HepG2 (cell line): Measurements from ENCODE around the gene SPRR3. TPM values are rescaled to one million over a fixed set of nuclear protein-coding genes. Genes with fewer than 3 reads are reported as not detected.

Experiments
- ATAC-seq: fragments of 200-7000 bp; cut with Tn5 transposase; 3 replicates; pipeline ENCODE4 v1.9.1; 2020; ENCODE audit warnings: mild to moderate bottlenecking, moderate library complexity
- Bru-seq: library from RNA; stranded (reverse); fragments of 400-500 nt; gene quantifications from one replicate; lab custom pipeline; 2021; lab: Mats Ljungman, UMichigan
- BruChase-seq, 2 experiments: library from RNA; stranded (reverse); fragments of 400-500 nt; gene quantifications; one replicate each; lab custom pipeline; 2021; lab: Mats Ljungman, UMichigan
- BruUV-seq: library from RNA; stranded (reverse); fragments of 400-500 nt; replicated peaks from 2 replicates; lab custom pipeline; 2021; lab: Mats Ljungman, UMichigan
- CTCF ChIA-PET: fragments of 300-600 bp; formaldehyde crosslinking; extraction: SDS; loops from one replicate; lab custom pipeline; 2021; ENCODE audit warnings: low total read pairs, inconsistent platforms, low intra/inter-chr PET ratio; lab: Yijun Ruan, JAX
- POLR2A ChIA-PET: fragments of 350-600 bp; sonication (Branson Sonifier 250); formaldehyde crosslinking; loops from one replicate; lab custom pipeline; 2020; ENCODE audit warnings: antibody characterized with exemption, inconsistent platforms; lab: Yijun Ruan, JAX
- DNase-seq: peaks from one replicate; pipeline ENCODE4 v3.0.0-alpha.2; 2015; ENCODE audit warnings: low spot score
- FAIRE-seq: peaks from 3 replicates; lab custom pipeline; 2011; peaks lifted over from hg19 to GRCh38; lab: Jason Lieb, UNC
- H2AFZ ChIP-seq: one replicate; pipeline ENCODE4 v1.6.1; 2011; ENCODE audit warnings: low read length, inconsistent platforms
- H3K27ac ChIP-seq: fragments of 300-600 bp; 3 replicates; pipeline ENCODE4 v1.8.0; 2011; ENCODE audit warnings: mixed run types, mild to moderate bottlenecking, mixed read lengths, low read length, inconsistent platforms; ENCODE audit not compliant: insufficient read depth; ENCODE audit errors: extremely low read length
- H3K27me3 ChIP-seq, 2 experiments: fragments of 200-600 bp in 1 of 2; 2 replicates in 1 of 2; 3 replicates in 1 of 2; pipeline versions ENCODE4 v1.6.0 to v1.8.0; 2011; ENCODE audit warnings: low read length in 2 of 2, mild to moderate bottlenecking in 2 of 2, moderate library complexity in 2 of 2, inconsistent platforms in 1 of 2; ENCODE audit not compliant: insufficient read depth in 2 of 2, control insufficient read depth in 1 of 2
- H3K36me3 ChIP-seq, 2 experiments: fragments of 200-600 bp in 1 of 2; replicated peaks in 1 of 2; 2 replicates in 1 of 2; 3 replicates in 1 of 2; pipeline versions ENCODE4 v1.5.1 to v1.8.0; 2011; ENCODE audit warnings: low read length in 2 of 2, inconsistent platforms in 1 of 2; ENCODE audit not compliant: insufficient read depth in 2 of 2, control insufficient read depth in 1 of 2
- H3K4me1 ChIP-seq: 2 replicates; pipeline ENCODE4 v1.5.1; 2012; ENCODE audit warnings: low read length, inconsistent platforms; ENCODE audit not compliant: insufficient read depth
- H3K4me2 ChIP-seq: 2 replicates; pipeline ENCODE4 v1.6.0; 2011; ENCODE audit warnings: low read depth, low read length, inconsistent platforms
- H3K4me3 ChIP-seq, 3 experiments: fragments of 200-600 bp in 1 of 3; sonication (generic), shearing (Covaris generic) in 1 of 3; replicated peaks in 1 of 3; 2 replicates each; pipeline ENCODE4 v1.5.1; 2011 to 2016; ENCODE audit warnings: low read length in 3 of 3, inconsistent platforms in 2 of 3, low read depth in 2 of 3, mild to moderate bottlenecking in 2 of 3, control low read depth in 1 of 3, mixed read lengths in 1 of 3; ENCODE audit not compliant: insufficient read depth in 1 of 3
- H3K79me2 ChIP-seq: one replicate; pipeline ENCODE4 v1.6.1; 2011; ENCODE audit warnings: low read length, inconsistent platforms; ENCODE audit not compliant: insufficient read depth
- H3K9ac ChIP-seq: 2 replicates; pipeline ENCODE4 v1.6.0; 2011; ENCODE audit warnings: mild to moderate bottlenecking, low read depth, low read length, inconsistent platforms; ENCODE audit not compliant: insufficient read depth
- H3K9me3 ChIP-seq: 2 replicates; pipeline ENCODE4 v1.5.1; 2012; ENCODE audit warnings: mild to moderate bottlenecking, low read length
- H4K20me1 ChIP-seq: 2 replicates; pipeline ENCODE4 v1.6.0; 2011; ENCODE audit warnings: inconsistent platforms, mild to moderate bottlenecking, low read length, moderate library complexity; ENCODE audit not compliant: insufficient read depth
- JARID2 ChIP-seq: sonication (generic); formaldehyde crosslinking; IDR thresholded peaks from 2 replicates; pipeline ENCODE4 v1.8.1; 2023; ENCODE audit warnings: missing genetic modification reagents, inconsistent platforms; ENCODE audit not compliant: insufficient replicate concordance
- MBNL3 ChIP-seq: fragments of 250-450 bp; sonication (Bioruptor Pico); conservative IDR thresholded peaks from 2 replicates; pipeline ENCODE4 v1.8.0; 2022; ENCODE audit warnings: mild to moderate bottlenecking, inconsistent platforms
- MED1 ChIP-seq: sonication (generic); formaldehyde crosslinking; IDR thresholded peaks from 2 replicates; pipeline ENCODE4 v1.4.0; 2020; ENCODE audit warnings: missing genetic modification reagents
- POLR2G ChIP-seq: fragments of 200-400 bp; formaldehyde crosslinking; IDR thresholded peaks from 2 replicates; pipeline ENCODE4 v1.6.1; 2018; ENCODE audit warnings: mild to moderate bottlenecking, low read depth, low read length, moderate library complexity
- ZNF143 ChIP-seq: sonication (generic); formaldehyde crosslinking; IDR thresholded peaks from 2 replicates; pipeline ENCODE4 v1.4.0; 2020; ENCODE audit warnings: missing genetic modification reagents
- ZNF20 ChIP-seq: sonication (generic); formaldehyde crosslinking; IDR thresholded peaks from 2 replicates; pipeline ENCODE4 v1.4.0; 2020; ENCODE audit warnings: mild to moderate bottlenecking, moderate library complexity, missing genetic modification reagents
- ZNF292 ChIP-seq: sonication (generic); formaldehyde crosslinking; IDR thresholded peaks from 2 replicates; pipeline ENCODE4 v1.8.1; 2022; ENCODE audit warnings: mild to moderate bottlenecking, low read depth, missing genetic modification reagents, borderline replicate concordance
- ZNF549 ChIP-seq: sonication (generic); formaldehyde crosslinking; IDR thresholded peaks from 2 replicates; pipeline ENCODE4 v1.5.0; 2020; ENCODE audit warnings: missing genetic modification reagents
- ZSCAN30 ChIP-seq: sonication (generic); formaldehyde crosslinking; IDR thresholded peaks from 2 replicates; pipeline ENCODE4 v1.5.0; 2020; ENCODE audit warnings: mild to moderate bottlenecking, missing genetic modification reagents
- WGBS: methylation state at CpG from one replicate; pipeline ENCODE4 v1.1.6; 2017; ENCODE audit warnings: low lambda C conversion rate; 5-methylcytosine and 5-hydroxymethylcytosine counted together
- in situ Hi-C: cut with HindIII; loops from 2 replicates; pipeline ENCODE4 v1.10.0; 2017; ENCODE audit warnings: low pct_unique_long_range_greater_than_20kb; ENCODE audit not compliant: extremely low pct_ligation_motif_present
- intact Hi-C: fragments of 100-400 bp; cut with micrococcal nuclease; formaldehyde crosslinking; loops from one replicate; pipeline ENCODE4 v1.10.0; 2022; ENCODE audit not compliant: unreplicated experiment
- long read RNA-seq, 2 experiments: library from RNA in 1 of 2; library from polyadenylated mRNA in 1 of 2; stranded (forward) in 1 of 2; unstranded in 1 of 2; transcript quantifications; one replicate each; pipeline ENCODE4 v2.0.0, GENCODE V29; 2019 to 2022
- polyA minus RNA-seq, 3 experiments: library from RNA; depleted of rRNA, polyadenylated mRNA; stranded (reverse); fragments of >200 nt; gene quantifications; 2 replicates each; pipeline ENCODE4 v1.2.3, GENCODE V29; 2011; ENCODE audit warnings: low replicate concordance in 1 of 3
- polyA plus RNA-seq, 8 experiments: library from polyadenylated mRNA; depleted of rRNA in 3 of 8; stranded (reverse) in 7 of 8; unstranded in 1 of 8; fragments of >200 nt; fragmentation: Illumina TruSeq in 4 of 8; extraction: Trizol in 4 of 8; gene quantifications; 2 replicates each; pipeline versions ENCODE4 v1.2.1 to v1.2.3, GENCODE V29; 2011 to 2016; ENCODE audit warnings: low read depth in 4 of 8, missing spikeins in 1 of 8, mixed read lengths in 1 of 8; ENCODE audit not compliant: insufficient read depth in 1 of 8
- total RNA-seq, 5 experiments: library from RNA; depleted of rRNA; stranded (reverse); fragments of >200 nt; fragmentation: Illumina TruSeq; extraction: Trizol; gene quantifications; 2 replicates each; pipeline ENCODE4 v1.2.3, GENCODE V29; 2016; ENCODE audit warnings: low read depth in 1 of 5
- TF ChIP-seq, protein P1 (sequence below): sonication (generic); formaldehyde crosslinking; IDR thresholded peaks from 2 replicates; pipeline ENCODE4 v1.5.0; 2020; ENCODE audit warnings: mild to moderate bottlenecking, missing genetic modification reagents, borderline replicate concordance
- TF ChIP-seq, protein P2 (sequence below): IDR thresholded peaks from 2 replicates; pipeline ENCODE4 v1.6.1; 2016; ENCODE audit warnings: low read depth, control low read depth
- TF ChIP-seq, protein P3 (sequence below): sonication (generic); formaldehyde crosslinking; IDR thresholded peaks from 2 replicates; pipeline ENCODE4 v1.5.0; 2020; ENCODE audit warnings: mild to moderate bottlenecking, missing genetic modification reagents, borderline replicate concordance

Gene SPRR3, protein sequence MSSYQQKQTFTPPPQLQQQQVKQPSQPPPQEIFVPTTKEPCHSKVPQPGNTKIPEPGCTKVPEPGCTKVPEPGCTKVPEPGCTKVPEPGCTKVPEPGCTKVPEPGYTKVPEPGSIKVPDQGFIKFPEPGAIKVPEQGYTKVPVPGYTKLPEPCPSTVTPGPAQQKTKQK
- total RNA-seq (2016; rRNA removed; fragmentation: Illumina TruSeq; extraction: Trizol) (not detected in 2 replicates), polyA plus RNA-seq (2011; rRNA removed) (not detected in 2 replicates), polyA minus RNA-seq (2011; rRNA and poly(A)+ RNA removed; ENCODE audit: low replicate concordance) (not detected in 2 replicates), Bru-seq, nascent RNA (not detected), BruChase-seq, experiment 1, labeled RNA remaining after a 6-hour chase (not detected), BruChase-seq, experiment 2, labeled RNA remaining after a 2-hour chase (not detected)
- total RNA-seq (2016; cell fraction: cytosol; rRNA removed; fragmentation: Illumina TruSeq; extraction: Trizol; ENCODE audit: low read depth) = not detected in 2 replicates
- total RNA-seq (2016; cell fraction: insoluble cytoplasmic fraction; rRNA removed; fragmentation: Illumina TruSeq; extraction: Trizol) = not detected in 2 replicates
- not detected in 2 replicates for total RNA-seq (2016; cell fraction: membrane; rRNA removed; fragmentation: Illumina TruSeq; extraction: Trizol)
- not detected in 2 replicates for total RNA-seq (2016; cell fraction: nucleus; rRNA removed; fragmentation: Illumina TruSeq; extraction: Trizol)
- polyA plus RNA-seq (2011; cell fraction: cytosol; rRNA removed) = not detected in 2 replicates
- not detected in 2 replicates for polyA plus RNA-seq (2011; cell fraction: nucleus; rRNA removed)
- polyA plus RNA-seq (2012) = not detected in 2 replicates
- not detected in 2 replicates for polyA plus RNA-seq (2016; cell fraction: cytosol; fragmentation: Illumina TruSeq; extraction: Trizol; ENCODE audit: low read depth)
- not detected in 2 replicates for polyA plus RNA-seq (2016; cell fraction: insoluble cytoplasmic fraction; fragmentation: Illumina TruSeq; extraction: Trizol; ENCODE audit: low read depth)
- polyA plus RNA-seq (2016; cell fraction: membrane; fragmentation: Illumina TruSeq; extraction: Trizol; ENCODE audit: low read depth) = not detected in 2 replicates
- polyA plus RNA-seq (2016; cell fraction: nucleus; fragmentation: Illumina TruSeq; extraction: Trizol; ENCODE audit: insufficient read depth, low read depth) = not detected in 2 replicates
- not detected in 2 replicates for polyA minus RNA-seq (2011; cell fraction: cytosol; rRNA and poly(A)+ RNA removed)
- not detected in 2 replicates for polyA minus RNA-seq (2011; cell fraction: nucleus; rRNA and poly(A)+ RNA removed)
- long read RNA-seq, experiment 1 = 0 reads
- long read RNA-seq, experiment 2 = 0 reads

DNA sequence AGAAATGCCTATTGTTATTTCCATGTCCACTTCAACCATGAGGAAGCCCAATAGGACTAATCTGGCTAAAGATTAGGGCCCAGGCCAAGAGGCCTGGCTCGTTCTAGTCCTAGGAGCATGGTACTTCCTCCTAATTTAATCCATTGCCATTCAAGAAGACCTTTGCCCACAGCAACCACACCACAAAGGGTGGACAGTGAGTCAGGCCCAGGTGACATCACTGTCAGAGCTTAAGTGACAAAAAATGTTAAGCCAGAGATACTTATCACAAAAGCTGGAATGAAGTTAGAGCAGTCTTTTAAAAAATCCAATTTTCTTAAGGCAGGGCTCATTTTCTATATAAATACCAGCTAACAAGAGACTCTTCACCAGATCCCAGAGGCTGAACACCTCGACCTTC, at the start of gene SPRR3:
Gene SPRR3 (plus strand): TSS at position 368 of the 400 bp plus-strand sequence. CDS start 1,272 bp downstream, outside the sequence.
- Histone ChIP-seq H3K4me1 (no peaks in the 10 kb centered on the region), H3K36me3 (no peaks in the 10 kb centered on the region), H3K9me3 (no peaks in the 10 kb centered on the region), H2AFZ (no peak within 1 kb of the TSS), H3K27ac (no peak within 1 kb of the TSS), H3K9ac (no peak within 1 kb of the TSS), H3K27me3 (no peaks in the 10 kb centered on the region), H3K79me2 (no peaks in the 10 kb centered on the region), H4K20me1 (no peaks in the 10 kb centered on the region), H3K4me2 (no peak within 1 kb of the TSS), H3K4me3 (no peak within 1 kb of the TSS)
- in situ Hi-C loops (no loop called here), intact Hi-C loops (no loop called here)
- 0% methylated on average over 1 of the region's 2 CpGs for WGBS
- ATAC-seq = no peak
- POLR2A ChIA-PET = no interaction called here
- CTCF ChIA-PET = no interaction called here
- no peak for FAIRE-seq
- no peak for DNase-seq
- BruUV-seq = no TSS peak
- TF ChIP-seq ZNF292 (CRISPR knock-in tag) (no peak), ZNF20 (CRISPR knock-in tag) (no peak), POLR2G (no peak), MBNL3 (no peak), MED1 (no peak), ZNF549 (CRISPR knock-in tag) (no peak), ZNF143 (CRISPR knock-in tag) (no peak), JARID2 (CRISPR knock-in tag) (no peak), ZSCAN30 (CRISPR knock-in tag) (no peak)
- TF ChIP-seq, protein P1, sequence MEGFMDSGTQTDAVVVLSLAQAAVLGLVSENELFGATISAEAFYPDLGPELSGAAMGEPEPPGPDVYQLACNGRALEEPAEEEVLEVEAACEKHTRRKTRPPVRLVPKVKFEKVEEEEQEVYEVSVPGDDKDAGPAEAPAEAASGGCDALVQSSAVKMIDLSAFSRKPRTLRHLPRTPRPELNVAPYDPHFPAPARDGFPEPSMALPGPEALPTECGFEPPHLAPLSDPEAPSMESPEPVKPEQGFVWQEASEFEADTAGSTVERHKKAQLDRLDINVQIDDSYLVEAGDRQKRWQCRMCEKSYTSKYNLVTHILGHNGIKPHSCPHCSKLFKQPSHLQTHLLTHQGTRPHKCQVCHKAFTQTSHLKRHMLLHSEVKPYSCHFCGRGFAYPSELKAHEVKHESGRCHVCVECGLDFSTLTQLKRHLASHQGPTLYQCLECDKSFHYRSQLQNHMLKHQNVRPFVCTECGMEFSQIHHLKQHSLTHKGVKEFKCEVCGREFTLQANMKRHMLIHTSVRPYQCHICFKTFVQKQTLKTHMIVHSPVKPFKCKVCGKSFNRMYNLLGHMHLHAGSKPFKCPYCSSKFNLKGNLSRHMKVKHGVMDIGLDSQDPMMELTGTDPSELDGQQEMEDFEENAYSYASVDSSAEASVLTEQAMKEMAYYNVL (CRISPR knock-in tag) = no peak
- TF ChIP-seq, protein P2, sequence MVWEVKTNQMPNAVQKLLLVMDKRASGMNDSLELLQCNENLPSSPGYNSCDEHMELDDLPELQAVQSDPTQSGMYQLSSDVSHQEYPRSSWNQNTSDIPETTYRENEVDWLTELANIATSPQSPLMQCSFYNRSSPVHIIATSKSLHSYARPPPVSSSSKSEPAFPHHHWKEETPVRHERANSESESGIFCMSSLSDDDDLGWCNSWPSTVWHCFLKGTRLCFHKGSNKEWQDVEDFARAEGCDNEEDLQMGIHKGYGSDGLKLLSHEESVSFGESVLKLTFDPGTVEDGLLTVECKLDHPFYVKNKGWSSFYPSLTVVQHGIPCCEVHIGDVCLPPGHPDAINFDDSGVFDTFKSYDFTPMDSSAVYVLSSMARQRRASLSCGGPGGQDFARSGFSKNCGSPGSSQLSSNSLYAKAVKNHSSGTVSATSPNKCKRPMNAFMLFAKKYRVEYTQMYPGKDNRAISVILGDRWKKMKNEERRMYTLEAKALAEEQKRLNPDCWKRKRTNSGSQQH (CRISPR knock-in tag) = no peak
- TF ChIP-seq, protein P3, sequence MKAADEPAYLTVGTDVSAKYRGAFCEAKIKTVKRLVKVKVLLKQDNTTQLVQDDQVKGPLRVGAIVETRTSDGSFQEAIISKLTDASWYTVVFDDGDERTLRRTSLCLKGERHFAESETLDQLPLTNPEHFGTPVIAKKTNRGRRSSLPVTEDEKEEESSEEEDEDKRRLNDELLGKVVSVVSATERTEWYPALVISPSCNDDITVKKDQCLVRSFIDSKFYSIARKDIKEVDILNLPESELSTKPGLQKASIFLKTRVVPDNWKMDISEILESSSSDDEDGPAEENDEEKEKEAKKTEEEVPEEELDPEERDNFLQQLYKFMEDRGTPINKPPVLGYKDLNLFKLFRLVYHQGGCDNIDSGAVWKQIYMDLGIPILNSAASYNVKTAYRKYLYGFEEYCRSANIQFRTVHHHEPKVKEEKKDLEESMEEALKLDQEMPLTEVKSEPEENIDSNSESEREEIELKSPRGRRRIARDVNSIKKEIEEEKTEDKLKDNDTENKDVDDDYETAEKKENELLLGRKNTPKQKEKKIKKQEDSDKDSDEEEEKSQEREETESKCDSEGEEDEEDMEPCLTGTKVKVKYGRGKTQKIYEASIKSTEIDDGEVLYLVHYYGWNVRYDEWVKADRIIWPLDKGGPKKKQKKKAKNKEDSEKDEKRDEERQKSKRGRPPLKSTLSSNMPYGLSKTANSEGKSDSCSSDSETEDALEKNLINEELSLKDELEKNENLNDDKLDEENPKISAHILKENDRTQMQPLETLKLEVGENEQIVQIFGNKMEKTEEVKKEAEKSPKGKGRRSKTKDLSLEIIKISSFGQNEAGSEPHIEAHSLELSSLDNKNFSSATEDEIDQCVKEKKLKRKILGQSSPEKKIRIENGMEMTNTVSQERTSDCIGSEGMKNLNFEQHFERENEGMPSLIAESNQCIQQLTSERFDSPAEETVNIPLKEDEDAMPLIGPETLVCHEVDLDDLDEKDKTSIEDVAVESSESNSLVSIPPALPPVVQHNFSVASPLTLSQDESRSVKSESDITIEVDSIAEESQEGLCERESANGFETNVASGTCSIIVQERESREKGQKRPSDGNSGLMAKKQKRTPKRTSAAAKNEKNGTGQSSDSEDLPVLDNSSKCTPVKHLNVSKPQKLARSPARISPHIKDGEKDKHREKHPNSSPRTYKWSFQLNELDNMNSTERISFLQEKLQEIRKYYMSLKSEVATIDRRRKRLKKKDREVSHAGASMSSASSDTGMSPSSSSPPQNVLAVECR (CRISPR knock-in tag) = no peak
